A673 (cell line): ENCODE results near the gene SMURF1.

Experiments
- EZH2 ChIP-seq: fragments of 200-600 bp; sonication (generic); IDR thresholded peaks from 2 replicates; pipeline ENCODE4 v1.6.1; 2017; ENCODE audit warnings: borderline replicate concordance, low read depth, mild to moderate bottlenecking, mixed read lengths, antibody characterized with exemption, low read length; ENCODE audit not compliant: poor library complexity, severe bottlenecking
- TF ChIP-seq, protein P1 (sequence below): fragments of 300-800, 200-600 bp; sonication (generic); conservative IDR thresholded peaks from 2 replicates; pipeline ENCODE4 v1.5.1; 2017; ENCODE audit warnings: low read depth, mild to moderate bottlenecking, antibody characterized with exemption, low read length, moderate library complexity, mixed read lengths

DNA sequence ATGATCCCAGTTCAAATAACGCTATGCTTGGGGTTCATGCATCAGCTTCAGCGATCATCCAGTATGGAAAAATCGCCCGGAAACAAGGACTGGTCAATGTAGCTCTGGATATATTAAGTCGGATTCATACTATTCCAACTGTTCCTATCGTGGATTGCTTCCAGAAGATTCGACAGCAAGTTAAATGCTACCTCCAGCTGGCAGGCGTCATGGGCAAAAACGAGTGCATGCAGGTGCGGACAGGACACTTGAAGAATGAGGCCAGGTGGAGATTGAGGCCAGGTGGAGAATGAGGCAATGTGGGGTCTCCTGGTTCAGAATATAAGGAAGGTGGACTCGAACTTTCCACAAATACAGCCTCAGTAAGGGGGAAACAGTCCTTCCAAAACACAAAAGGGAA is 159.8 kb downstream of the SMURF1 start:
- TF ChIP-seq, protein P1, sequence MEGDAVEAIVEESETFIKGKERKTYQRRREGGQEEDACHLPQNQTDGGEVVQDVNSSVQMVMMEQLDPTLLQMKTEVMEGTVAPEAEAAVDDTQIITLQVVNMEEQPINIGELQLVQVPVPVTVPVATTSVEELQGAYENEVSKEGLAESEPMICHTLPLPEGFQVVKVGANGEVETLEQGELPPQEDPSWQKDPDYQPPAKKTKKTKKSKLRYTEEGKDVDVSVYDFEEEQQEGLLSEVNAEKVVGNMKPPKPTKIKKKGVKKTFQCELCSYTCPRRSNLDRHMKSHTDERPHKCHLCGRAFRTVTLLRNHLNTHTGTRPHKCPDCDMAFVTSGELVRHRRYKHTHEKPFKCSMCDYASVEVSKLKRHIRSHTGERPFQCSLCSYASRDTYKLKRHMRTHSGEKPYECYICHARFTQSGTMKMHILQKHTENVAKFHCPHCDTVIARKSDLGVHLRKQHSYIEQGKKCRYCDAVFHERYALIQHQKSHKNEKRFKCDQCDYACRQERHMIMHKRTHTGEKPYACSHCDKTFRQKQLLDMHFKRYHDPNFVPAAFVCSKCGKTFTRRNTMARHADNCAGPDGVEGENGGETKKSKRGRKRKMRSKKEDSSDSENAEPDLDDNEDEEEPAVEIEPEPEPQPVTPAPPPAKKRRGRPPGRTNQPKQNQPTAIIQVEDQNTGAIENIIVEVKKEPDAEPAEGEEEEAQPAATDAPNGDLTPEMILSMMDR: no peak
- TF ChIP-seq EZH2: no peak
